H1 (cell line): Measurements from ENCODE around the gene ST6GALNAC3. TPM values are rescaled to one million over a fixed set of nuclear protein-coding genes. Genes with fewer than 3 reads are reported as not detected.

Experiments
- CTCF ChIA-PET: fragments of 300-600 bp; sonication (Branson Sonifier 250); formaldehyde crosslinking; loops from one replicate; lab custom pipeline; 2021; ENCODE audit not compliant: partially characterized antibody; lab: Charles Lee
- POLR2A ChIA-PET: fragments of 300-600 bp; sonication (Branson Sonifier 250); formaldehyde crosslinking; loops from one replicate; lab custom pipeline; 2021; ENCODE audit warnings: inconsistent platforms; ENCODE audit not compliant: partially characterized antibody; lab: Charles Lee
- DNase-seq, 2 experiments: peaks; one replicate each; pipeline versions ENCODE4 v3.0.0 to v3.0.0-alpha.2; 2010 to 2022; ENCODE audit warnings: low spot score in 2 of 2, low read depth in 1 of 2, mixed read lengths in 1 of 2
- FAIRE-seq: peaks from 2 replicates; lab custom pipeline; 2011; peaks lifted over from hg19 to GRCh38; lab: Jason Lieb, UNC
- H2AFZ ChIP-seq: 2 replicates; pipeline ENCODE4 v1.8.1; 2012; ENCODE audit warnings: low read length, inconsistent platforms
- H2AK5ac ChIP-seq: 2 replicates; pipeline ENCODE4 v1.6.1; 2013; ENCODE audit warnings: low read depth, low read length
- H2BK120ac ChIP-seq: replicated peaks from 2 replicates; pipeline ENCODE3; 2013; ENCODE audit warnings: low read depth, low read length, inconsistent platforms
- H2BK12ac ChIP-seq: 2 replicates; pipeline ENCODE4 v1.6.1; 2013; ENCODE audit warnings: low read depth, low read length
- H2BK15ac ChIP-seq: 2 replicates; pipeline ENCODE4 v1.6.1; 2013; ENCODE audit warnings: low read length
- H2BK20ac ChIP-seq: 2 replicates; pipeline ENCODE4 v1.6.1; 2013; ENCODE audit warnings: low read length
- H2BK5ac ChIP-seq: 2 replicates; pipeline ENCODE4 v1.6.1; 2013; ENCODE audit warnings: low read depth, low read length
- H3K14ac ChIP-seq: 2 replicates; pipeline ENCODE4 v1.6.1; 2013; ENCODE audit warnings: inconsistent platforms; ENCODE audit not compliant: insufficient read length
- H3K18ac ChIP-seq: 2 replicates; pipeline ENCODE4 v1.6.1; 2013; ENCODE audit warnings: low read length; ENCODE audit errors: extremely low read depth
- H3K23ac ChIP-seq: 2 replicates; pipeline ENCODE4 v1.6.1; 2013; ENCODE audit warnings: inconsistent platforms; ENCODE audit not compliant: insufficient read length
- H3K23me2 ChIP-seq: 2 replicates; pipeline ENCODE4 v1.6.1; 2013; ENCODE audit warnings: low read depth, low read length
- H3K27ac ChIP-seq: 2 replicates; pipeline ENCODE4 v1.6.1; 2011; ENCODE audit warnings: low read depth, low read length, inconsistent platforms
- H3K27me3 ChIP-seq, 4 experiments: replicated peaks in 1 of 4; 1 replicate in 1 of 4; 2 replicates in 3 of 4; pipeline versions ENCODE4 v1.6.1 to v1.8.1; 2011 to 2013; ENCODE audit warnings: low read length in 3 of 4, mild to moderate bottlenecking in 3 of 4, inconsistent platforms in 2 of 4, mixed read lengths in 2 of 4, moderate library complexity in 1 of 4; ENCODE audit not compliant: control insufficient read depth in 3 of 4, insufficient read depth in 3 of 4; ENCODE audit errors: extremely low read depth in 1 of 4
- H3K36me3 ChIP-seq, 4 experiments: 2 replicates each; pipeline versions ENCODE4 v1.6.1 to v1.8.1; 2011 to 2013; ENCODE audit warnings: mild to moderate bottlenecking in 4 of 4, low read length in 3 of 4, moderate library complexity in 2 of 4, control low read depth in 1 of 4, inconsistent platforms in 1 of 4; ENCODE audit not compliant: insufficient read depth in 4 of 4, control insufficient read depth in 2 of 4
- H3K4ac ChIP-seq: replicated peaks from 2 replicates; pipeline ENCODE3; 2013; ENCODE audit warnings: low read length, low read depth, mixed read lengths, inconsistent platforms; ENCODE audit not compliant: insufficient read length
- H3K4me1 ChIP-seq, 4 experiments: replicated peaks in 1 of 4; 1 replicate in 1 of 4; 2 replicates in 3 of 4; pipeline versions ENCODE4 v1.6.1 to v1.8.1; 2011 to 2013; ENCODE audit warnings: low read length in 3 of 4, inconsistent platforms in 2 of 4, mixed read lengths in 1 of 4; ENCODE audit not compliant: insufficient read depth in 4 of 4, control insufficient read depth in 3 of 4
- H3K4me2 ChIP-seq, 2 experiments: 2 replicates each; pipeline versions ENCODE4 v1.6.1 to v1.8.1; 2011 to 2013; ENCODE audit warnings: low read depth in 2 of 2, low read length in 2 of 2, control low read depth in 1 of 2, inconsistent platforms in 1 of 2, mild to moderate bottlenecking in 1 of 2; ENCODE audit not compliant: insufficient read depth in 1 of 2
- H3K4me3 ChIP-seq, 4 experiments: fragments of 200-600, 300-600 bp in 1 of 4; sonication (generic), shearing (Covaris generic), sonication (Bioruptor Twin) in 1 of 4; 2 replicates each; pipeline versions ENCODE4 v1.5.1 to v1.8.1; 2011 to 2016; ENCODE audit warnings: low read length in 4 of 4, low read depth in 3 of 4, control low read depth in 2 of 4, inconsistent platforms in 2 of 4, mild to moderate bottlenecking in 2 of 4, mixed read lengths in 1 of 4, moderate library complexity in 1 of 4; ENCODE audit not compliant: insufficient read depth in 2 of 4; ENCODE audit errors: extremely low read depth in 1 of 4
- H3K56ac ChIP-seq: replicated peaks from 2 replicates; pipeline ENCODE3; 2013; ENCODE audit warnings: low read depth, mild to moderate bottlenecking, mixed read lengths, low read length, inconsistent platforms; ENCODE audit not compliant: insufficient read length
- H3K79me1 ChIP-seq: 2 replicates; pipeline ENCODE4 v1.6.1; 2013; ENCODE audit warnings: low read depth, low read length, control low read depth
- H3K79me2 ChIP-seq, 2 experiments: 2 replicates each; pipeline versions ENCODE4 v1.6.1 to v1.8.1; 2012 to 2013; ENCODE audit warnings: low read length in 2 of 2, mild to moderate bottlenecking in 2 of 2, inconsistent platforms in 1 of 2; ENCODE audit not compliant: insufficient read depth in 2 of 2, control insufficient read depth in 1 of 2
- H3K9ac ChIP-seq, 4 experiments: replicated peaks in 1 of 4; 1 replicate in 1 of 4; 2 replicates in 3 of 4; pipeline versions ENCODE4 v1.6.1 to v1.8.1; 2011 to 2013; ENCODE audit warnings: low read depth in 3 of 4, low read length in 3 of 4, control low read depth in 2 of 4, mild to moderate bottlenecking in 2 of 4, moderate library complexity in 2 of 4, inconsistent platforms in 1 of 4; ENCODE audit errors: extremely low read depth in 1 of 4
- H3K9me3 ChIP-seq, 2 experiments: 2 replicates each; pipeline versions ENCODE4 v1.6.1 to v1.8.1; 2012 to 2013; ENCODE audit warnings: mild to moderate bottlenecking in 2 of 2, moderate library complexity in 2 of 2, control low read depth in 1 of 2, inconsistent platforms in 1 of 2, low read depth in 1 of 2, low read length in 1 of 2, mixed read lengths in 1 of 2; ENCODE audit not compliant: insufficient read depth in 2 of 2
- H4K20me1 ChIP-seq, 2 experiments: replicated peaks in 1 of 2; 2 replicates each; pipeline versions ENCODE3 to v1.8.1; 2011 to 2013; ENCODE audit warnings: inconsistent platforms in 2 of 2, low read length in 2 of 2, mild to moderate bottlenecking in 1 of 2; ENCODE audit not compliant: insufficient read depth in 2 of 2, control insufficient read depth in 1 of 2
- H4K5ac ChIP-seq: 2 replicates; pipeline ENCODE4 v1.6.1; 2013; ENCODE audit warnings: low read length, low read depth, mixed read lengths, inconsistent platforms; ENCODE audit not compliant: insufficient read length
- H4K8ac ChIP-seq: 2 replicates; pipeline ENCODE4 v1.8.0; 2013; ENCODE audit warnings: mild to moderate bottlenecking, moderate library complexity, low read length, inconsistent platforms; ENCODE audit not compliant: insufficient read depth; ENCODE audit errors: extremely low read depth
- H4K91ac ChIP-seq: replicated peaks from 2 replicates; pipeline ENCODE3; 2013; ENCODE audit warnings: low read length, mixed read lengths, inconsistent platforms; ENCODE audit not compliant: insufficient read length
- ASH2L ChIP-seq: fragments of 200-600, 300-600 bp; sonication (generic); IDR thresholded peaks from one replicate; pipeline ENCODE4 v1.7.1; 2017; ENCODE audit warnings: low read length
- ATF2 ChIP-seq: IDR thresholded peaks from 2 replicates; pipeline ENCODE4 v1.6.1; 2012; ENCODE audit warnings: low read length, inconsistent platforms
- BRCA1 ChIP-seq: IDR thresholded peaks from 2 replicates; pipeline ENCODE4 v1.6.1; 2012; ENCODE audit warnings: low read depth, low read length, improper control_type of control experiment
- CREB1 ChIP-seq: IDR thresholded peaks from 2 replicates; pipeline ENCODE4 v1.6.1; 2012; ENCODE audit warnings: inconsistent platforms
- E2F6 ChIP-seq: IDR thresholded peaks from 2 replicates; pipeline ENCODE4 v1.6.1; 2012; ENCODE audit warnings: inconsistent platforms
- HDAC6 ChIP-seq: IDR thresholded peaks from one replicate; pipeline ENCODE4 v1.7.1; 2012; ENCODE audit warnings: low read depth, mild to moderate bottlenecking, inconsistent platforms, low read length, moderate library complexity
- KDM1A ChIP-seq: fragments of 200-600, 300-600 bp; sonication (generic); IDR thresholded peaks from 2 replicates; pipeline ENCODE4 v1.7.1; 2016; ENCODE audit warnings: mild to moderate bottlenecking, low read length, borderline replicate concordance
- MAX ChIP-seq: IDR thresholded peaks from 2 replicates; pipeline ENCODE4 v1.6.1; 2012; ENCODE audit warnings: inconsistent platforms
- NANOG ChIP-seq: IDR thresholded peaks from 2 replicates; pipeline ENCODE4 v1.6.1; 2011; ENCODE audit warnings: low read length, low read depth, mild to moderate bottlenecking, inconsistent platforms; ENCODE audit not compliant: insufficient read depth, poor library complexity, severe bottlenecking
- PHF8 ChIP-seq: fragments of 200-600 bp; sonication (generic); conservative IDR thresholded peaks from 2 replicates; pipeline ENCODE4 v1.7.1; 2012; ENCODE audit warnings: low read depth, mild to moderate bottlenecking, inconsistent platforms, low read length, moderate library complexity
- POLR2A ChIP-seq, 2 experiments: IDR thresholded peaks; 1 replicate in 1 of 2; 2 replicates in 1 of 2; pipeline ENCODE4 v1.6.1; 2011; ENCODE audit warnings: low read depth in 2 of 2, low read length in 2 of 2, mild to moderate bottlenecking in 2 of 2; ENCODE audit errors: control extremely low read depth in 1 of 2
- SP2 ChIP-seq: IDR thresholded peaks from 2 replicates; pipeline ENCODE4 v1.6.1; 2012; ENCODE audit warnings: mild to moderate bottlenecking, low read length, inconsistent platforms
- TEAD4 ChIP-seq: IDR thresholded peaks from 2 replicates; pipeline ENCODE4 v1.6.1; 2012; ENCODE audit warnings: low read depth, low read length, inconsistent platforms, mixed read lengths
- WGBS, 2 experiments: shearing (Covaris generic) in 1 of 2; methylation state at CpG; one replicate each; pipeline versions ENCODE4 v1.1.6 to v1.1.7; 2013 to 2015; ENCODE audit warnings: low lambda C conversion rate in 2 of 2, mixed read lengths in 2 of 2, inconsistent platforms in 1 of 2, low coverage in 1 of 2, missing lambda C conversion rate in 1 of 2; ENCODE audit not compliant: insufficient replicate concordance in 2 of 2, insufficient coverage in 1 of 2, insufficient read length in 1 of 2; ENCODE audit errors: extremely low coverage in 1 of 2, missing lambda C conversion rate in 1 of 2; 5-methylcytosine and 5-hydroxymethylcytosine counted together
- polyA plus RNA-seq, 7 experiments: library from polyadenylated mRNA; depleted of rRNA in 3 of 7; stranded (reverse) in 5 of 7; unstranded in 2 of 7; fragments of >200 nt in 5 of 7; fragments of 200-250 nt in 2 of 7; gene quantifications; 1 replicate in 5 of 7; 2 replicates in 1 of 7; 4 replicates in 1 of 7; pipeline versions ENCODE4 v1.2.1 to v1.2.3, GENCODE V29; 2011 to 2013; ENCODE audit warnings: missing spikeins in 2 of 7, mixed read lengths in 2 of 7
- total RNA-seq: library from RNA; stranded (reverse); fragmentation: NEBNext Ultra II Directional; extraction: Animal tissue kit (Norgen Biotek cat#: 25700); gene quantifications from 2 replicates; pipeline ENCODE4 v1.2.1, GENCODE V29; 2021

ST6GALNAC3 gene
- total and polyA plus RNA-seq, 2 of the 8 experiments (the other 6 are each of a cell fraction or from before 2014, with no cell fraction given): 4.9 to 19.0 TPM

- ChIA-PET POLR2A (no interaction called here), CTCF (no interaction called here)
- 92% methylated on average over 5 of the region's 5 CpGs; no CpG with 5 or more reads in 1 of the 2 experiments for WGBS, 2 experiments
- TF ChIP-seq HDAC6 (no peak), E2F6 (no peak), KDM1A (no peak), TEAD4 (no peak), CREB1 (no peak), SP2 (no peak), ATF2 (no peak), BRCA1 (no peak), MAX (no peak), POLR2A (IDR thresholded peaks at IDR 0.05; ENCODE audit: control extremely low read depth in 1 of 2, low read depth in 2 of 2, low read length in 2 of 2) (no peak), ASH2L (no peak), PHF8 (no peak), NANOG (no peak)
These were observed 53.5 kb downstream of the ST6GALNAC3 start for GRCh38 chr1:76128096-76128495.

More at GRCh38 chr1:76128096-76128495, 53.5 kb downstream of the ST6GALNAC3 start:
- Histone ChIP-seq H2AK5ac (no peak overlapping the region), H2AFZ (no peak overlapping the region), H3K27ac (no peak overlapping the region), H3K27me3 (no peaks in the 10 kb centered on the region), H2BK20ac (no peak overlapping the region), H3K36me3 (no peaks in the 10 kb centered on the region), H3K23me2 (no peaks in the 10 kb centered on the region), H2BK15ac (no peak overlapping the region), H3K9ac (no peak overlapping the region), H2BK12ac (no peak overlapping the region), H4K91ac (no peak overlapping the region), H3K9me3 (no peaks in the 10 kb centered on the region), H2BK5ac (no peak overlapping the region), H3K14ac (no peak overlapping the region), H4K5ac (no peak overlapping the region), H3K79me1 (no peaks in the 10 kb centered on the region), H4K20me1 (no peaks in the 10 kb centered on the region), H3K23ac (no peak overlapping the region), H3K18ac (no peak overlapping the region), H3K56ac (no peak overlapping the region), H3K79me2 (no peaks in the 10 kb centered on the region; a peak in 2 of 4 replicates), H3K4me2 (no peak overlapping the region), H3K4me3 (no peak overlapping the region), H3K4ac (no peak overlapping the region), H4K8ac (no peak overlapping the region), H2BK120ac (no peak overlapping the region), H3K4me1 (peaks cover 0 to 3% (median 0%) of the 10 kb centered on the region in 4 experiments; a peak in 2 of 7 replicates)
- DNase-seq: no peak
- FAIRE-seq: no peak
